Hypothalamus (tissue), 51 donors: Measurements from ENCODE around the gene IGFBP1.

Source experiments
- DNase-seq, 51 donors: peaks; one replicate each; lab custom pipeline; 2025; lab: John Stamatoyannopoulos, UW

IGFBP1 gene

GRCh38 chr7:45880433-45880860 lies 7.8 kb upstream of the IGFBP1 start:
- DNase-seq, result no peak

DNA sequence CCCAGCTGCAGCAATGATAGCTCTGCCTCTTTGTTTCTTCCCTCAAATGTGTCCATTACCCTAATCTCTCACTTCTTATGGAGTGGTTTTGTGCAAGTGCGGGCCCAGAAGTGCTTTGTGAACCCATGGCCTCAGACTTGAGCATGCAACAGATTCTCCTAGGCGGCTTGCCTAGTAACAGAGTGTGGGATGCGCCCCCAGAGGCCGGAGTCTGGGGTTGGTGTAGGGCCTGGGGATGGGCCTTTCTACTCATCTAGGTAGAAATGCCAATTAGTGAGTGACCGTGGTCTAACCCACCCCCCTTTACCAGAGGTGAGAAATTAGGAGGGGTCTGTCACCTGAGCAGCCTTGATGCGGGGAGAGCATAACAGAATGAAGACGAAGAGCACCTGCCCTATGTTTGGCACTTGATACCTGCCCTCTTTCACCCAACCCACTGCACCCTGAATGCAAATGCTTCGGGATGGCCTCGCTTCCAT lies 7.0 kb upstream of the IGFBP1 start:
- DNase-seq, result no peak

DNA sequence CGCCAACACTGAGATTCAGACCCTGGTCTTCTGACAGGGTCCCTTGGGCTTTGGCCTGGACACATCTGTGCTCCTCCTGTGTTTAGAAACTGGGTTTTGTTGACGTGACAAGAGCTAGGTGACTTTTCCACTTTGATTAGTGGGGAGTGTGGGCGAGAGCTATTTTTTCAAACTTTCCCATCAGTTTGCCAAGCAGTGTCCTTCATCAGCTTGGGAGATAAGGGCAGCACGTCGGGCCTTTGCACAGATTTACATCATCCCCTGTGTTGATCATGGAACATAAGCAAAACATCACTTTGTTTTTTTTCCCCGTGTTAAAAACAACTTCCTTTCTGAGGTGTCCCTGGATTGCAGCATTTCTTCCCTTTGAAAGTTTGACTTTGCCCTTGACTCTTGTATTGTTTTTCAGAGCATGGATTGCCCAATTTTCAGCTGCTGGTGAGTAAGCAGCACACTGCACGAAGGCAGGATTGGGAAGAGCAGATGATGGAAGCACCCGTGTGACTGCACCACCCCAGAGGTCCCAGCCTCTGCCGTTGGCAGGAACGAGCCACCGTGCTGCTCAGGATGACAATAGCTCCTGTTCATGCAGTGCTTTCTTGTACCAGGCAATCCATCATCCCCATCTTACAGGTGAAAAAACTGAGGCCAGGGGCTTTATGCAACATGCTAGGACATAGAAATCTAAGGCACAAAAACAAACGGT lies 6.4 kb upstream of the IGFBP1 start:
- DNase-seq, result no peak

GRCh38 chr7:45882465-45882810 lies 5.8 kb upstream of the IGFBP1 start:
- no peak for DNase-seq

- DNase-seq, result no peak
Observed at GRCh38 chr7:45884136-45884535, 4.2 kb upstream of the IGFBP1 start.

GRCh38 chr7:45885264-45885882 lies 2.9 kb upstream of the IGFBP1 start:
- DNase-seq, result no peak

DNA sequence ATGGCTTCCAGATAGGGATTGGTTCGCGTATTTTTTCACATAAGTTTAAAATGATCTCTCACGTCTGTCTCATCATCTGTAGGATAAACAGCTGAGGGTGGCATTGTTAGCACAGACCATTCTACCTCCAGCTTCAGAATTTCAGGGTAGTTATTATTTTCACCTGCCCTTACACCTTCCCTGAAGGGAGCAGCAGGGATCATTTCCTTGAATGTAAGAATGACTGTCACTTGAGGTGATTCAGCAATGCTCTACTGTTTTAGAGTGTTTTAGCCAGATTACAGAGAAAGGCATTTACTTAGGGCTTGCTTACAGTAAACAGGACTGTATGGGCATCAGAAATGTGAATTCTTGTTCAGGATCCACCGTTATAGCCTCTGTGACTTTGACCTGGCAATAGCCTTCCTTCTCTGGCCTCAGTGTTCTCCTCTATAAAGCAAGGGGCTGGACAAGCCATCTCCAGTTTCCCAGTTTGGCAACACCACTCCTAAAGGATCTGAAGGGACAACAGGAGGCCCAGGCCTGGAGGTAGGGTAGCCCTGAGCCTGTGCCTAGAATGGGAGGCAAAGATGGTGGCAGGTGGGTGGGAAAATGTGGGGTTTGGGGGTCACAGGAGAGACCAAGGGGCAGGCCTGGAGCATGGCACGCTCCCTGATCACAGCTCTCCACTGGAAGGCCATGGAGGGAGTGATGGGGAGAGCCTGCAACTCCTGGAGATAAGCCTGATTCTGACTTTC lies 1.2 kb upstream of the IGFBP1 start:
- no peak for DNase-seq

DNA sequence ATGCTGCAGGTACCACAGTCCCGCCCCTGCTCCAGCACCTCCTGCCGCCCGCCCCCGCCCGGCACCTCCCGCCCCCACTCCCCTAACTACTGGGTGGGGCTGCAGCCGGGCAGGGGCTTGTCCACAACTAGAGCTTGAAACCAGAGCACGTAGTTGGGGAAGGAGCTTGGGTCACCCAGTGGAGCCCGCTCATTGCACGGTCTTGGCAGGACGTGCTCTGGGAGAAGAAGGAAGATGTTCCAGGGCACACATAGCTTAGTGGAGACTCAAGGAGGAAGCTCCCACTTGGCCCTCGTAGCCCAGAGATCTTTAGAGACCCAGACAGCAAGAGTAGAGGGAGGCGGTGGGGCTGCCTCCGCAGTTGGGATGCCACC lies 692 bp downstream of the IGFBP1 start:
- DNase-seq, result peak in 2 of 51 donors; percentile 1 to 42

GRCh38 chr7:45889367-45890067 lies 1.2 kb downstream of the IGFBP1 start:
- no peak for DNase-seq

DNA sequence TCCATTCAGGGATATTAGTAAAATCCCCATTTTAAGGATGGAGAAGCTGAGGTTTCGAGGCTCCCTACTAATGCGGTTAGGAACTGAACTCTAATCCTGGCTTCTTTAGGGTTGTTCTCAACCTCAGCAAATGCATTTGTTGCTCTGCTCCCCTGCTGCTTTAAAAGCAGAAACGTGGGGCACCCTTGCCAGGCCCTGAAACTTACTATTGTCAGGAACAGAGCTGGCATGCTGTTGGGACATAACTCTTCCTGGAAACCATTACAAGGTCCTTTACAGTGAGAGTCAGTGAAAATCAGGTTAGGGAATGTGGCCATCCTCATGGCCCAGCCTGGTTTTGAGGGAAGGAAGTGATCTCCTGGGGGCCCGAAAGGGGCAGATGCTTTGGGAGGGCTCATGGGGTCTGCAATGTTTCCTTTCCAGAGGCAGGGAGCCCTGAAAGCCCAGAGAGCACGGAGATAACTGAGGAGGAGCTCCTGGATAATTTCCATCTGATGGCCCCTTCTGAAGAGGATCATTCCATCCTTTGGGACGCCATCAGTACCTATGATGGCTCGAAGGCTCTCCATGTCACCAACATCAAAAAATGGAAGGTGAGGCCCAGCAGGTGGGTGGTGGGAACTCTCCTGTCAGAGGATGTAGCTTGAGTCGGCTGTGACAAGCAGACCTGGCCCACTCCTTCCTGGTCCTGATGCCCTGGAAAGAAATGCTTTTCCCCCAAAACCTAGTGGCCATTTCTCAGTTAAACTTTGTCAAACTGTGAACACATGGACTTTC lies 2.0 kb downstream of the IGFBP1 start:
- DNase-seq, result no peak

DNA sequence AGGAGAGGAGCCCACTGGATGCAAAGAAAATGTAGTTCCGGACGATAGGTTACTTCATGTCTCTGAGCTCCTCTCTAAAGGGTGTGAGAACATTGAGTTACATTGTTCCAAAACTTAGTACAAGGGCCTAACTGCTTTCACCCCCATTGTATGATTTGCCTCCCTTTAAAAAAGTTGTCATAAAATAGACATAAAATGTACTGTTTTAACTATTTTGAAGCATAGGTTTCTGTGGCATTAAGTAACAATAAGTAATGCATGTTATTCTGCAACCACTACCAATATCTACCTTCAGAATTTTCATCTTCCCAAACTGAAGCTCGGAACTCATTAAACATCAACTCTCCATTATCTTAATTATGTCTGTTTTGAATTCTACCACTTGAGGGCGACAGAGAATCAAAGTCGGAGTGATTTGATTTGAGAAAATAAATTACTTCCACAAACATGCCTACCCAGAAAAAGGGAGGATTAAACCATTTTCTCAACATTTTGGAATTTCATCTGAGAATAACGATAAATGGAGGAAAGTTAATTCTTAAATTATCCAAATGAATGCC lies 2.7 kb downstream of the IGFBP1 start:
- peak in 1 of 51 donors; percentile 19 for DNase-seq

DNA sequence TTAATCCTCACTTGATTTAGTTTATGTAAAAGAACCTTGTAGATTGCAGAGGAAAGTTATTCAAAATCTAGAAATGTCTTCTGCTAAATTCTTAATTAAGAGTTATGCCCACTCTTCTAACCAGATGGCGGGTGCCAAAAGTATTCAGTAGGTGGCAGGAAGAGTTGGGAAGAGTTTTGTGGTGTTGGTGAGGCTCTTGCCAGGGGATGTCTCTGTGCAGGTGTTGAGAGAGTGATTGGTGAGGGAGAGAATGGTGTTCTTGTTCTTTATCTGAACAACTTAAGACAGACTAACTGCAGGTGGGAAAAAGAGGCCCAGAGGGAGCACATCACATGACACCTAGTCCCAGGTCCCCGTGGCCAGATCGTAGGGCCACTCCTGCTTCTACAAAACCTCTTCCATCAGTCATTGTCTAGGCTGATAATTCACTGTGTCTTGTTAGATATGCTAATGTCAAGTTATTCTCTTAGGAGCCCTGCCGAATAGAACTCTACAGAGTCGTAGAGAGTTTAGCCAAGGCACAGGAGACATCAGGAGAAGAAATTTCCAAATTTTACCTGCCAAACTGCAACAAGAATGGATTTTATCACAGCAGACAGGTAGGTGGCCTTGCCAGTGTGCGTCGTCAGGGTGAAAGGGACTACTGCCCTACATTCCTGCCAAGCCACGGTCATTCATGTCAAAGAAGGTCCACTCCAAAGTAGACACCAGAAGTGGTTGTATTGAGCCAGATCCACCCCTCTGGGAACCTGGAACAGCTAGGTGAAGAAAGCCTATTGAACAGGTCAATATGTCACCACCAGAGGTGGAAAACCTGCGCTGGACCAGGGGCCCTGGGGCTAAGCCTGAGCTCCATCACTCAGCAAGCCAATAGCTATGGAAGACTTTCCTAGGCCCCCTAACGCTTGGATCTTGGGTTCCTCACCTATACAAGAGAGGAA lies 3.4 kb downstream of the IGFBP1 start:
- DNase-seq, result no peak

GRCh38 chr7:45892407-45893035 lies 4.2 kb downstream of the IGFBP1 start:
- no peak for DNase-seq

GRCh38 chr7:45893374-45893995 lies 5.2 kb downstream of the IGFBP1 start:
- DNase-seq, result no peak

DNA sequence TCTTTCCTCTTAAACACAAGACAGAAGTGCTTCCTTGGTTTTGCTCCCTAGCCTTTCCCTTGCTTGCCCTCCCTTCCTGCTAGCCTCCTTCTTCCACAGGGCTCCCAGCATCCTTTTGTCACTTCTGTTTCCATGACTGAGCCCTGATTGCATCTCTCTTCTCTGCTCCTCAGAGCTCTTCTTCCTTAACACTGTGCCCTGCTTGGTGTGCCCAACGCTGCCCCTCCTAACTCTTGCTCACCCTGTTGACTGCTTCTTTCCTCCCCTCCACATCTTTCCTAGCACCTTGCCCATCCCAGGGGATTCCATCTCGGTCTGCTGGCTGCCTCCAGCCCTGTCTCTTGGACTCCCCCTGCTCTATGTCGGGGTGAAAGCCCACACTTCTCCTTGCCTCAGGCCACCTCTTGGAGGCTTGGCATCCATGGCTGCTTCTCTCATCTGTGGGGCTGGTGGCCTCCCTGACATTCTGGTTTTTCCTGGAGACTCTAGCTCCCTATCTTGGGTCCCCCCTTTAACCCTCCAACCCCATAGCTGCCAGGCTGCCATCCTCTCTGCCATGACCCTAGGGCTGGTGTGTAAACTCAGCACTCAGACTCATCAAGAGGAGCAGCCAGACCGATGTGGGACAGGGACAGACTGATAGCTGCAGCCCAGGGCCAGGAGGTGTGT lies 5.8 kb downstream of the IGFBP1 start:
- DNase-seq, result no peak

DNA sequence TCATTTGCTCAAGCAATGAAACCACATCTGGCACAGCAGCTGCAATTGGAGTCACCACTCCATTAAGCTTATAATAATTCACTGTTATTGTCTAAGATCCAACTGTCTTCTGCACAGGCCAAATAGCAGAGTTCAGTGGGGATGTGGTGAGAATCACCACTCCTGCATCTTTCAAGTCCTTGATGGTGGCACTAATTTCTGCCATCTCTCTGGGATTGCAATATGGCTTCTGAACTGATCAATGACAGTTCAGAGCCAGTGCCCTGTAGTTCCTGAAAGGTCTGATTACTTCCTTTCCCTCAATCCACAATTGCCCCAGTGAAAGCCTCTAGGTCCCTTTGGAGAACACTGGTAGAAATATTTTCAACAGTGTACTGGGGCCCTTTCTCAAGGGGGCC lies 6.4 kb downstream of the IGFBP1 start:
- no peak for DNase-seq

GRCh38 chr7:45897042-45897690 lies 8.9 kb downstream of the IGFBP1 start:
- no peak for DNase-seq
